Liver (tissue), 9 donors: ENCODE measurements around the gene B4GALT6. TPM values are rescaled to one million over a fixed set of nuclear protein-coding genes. Genes with fewer than 3 reads are reported as not detected.
"Not testable (repeated sequence)": the region's sequence is repeated elsewhere in the genome, so short reads cannot be mapped to it uniquely, and the experiment has no call there.

ENCODE experiments used
- DNase-seq: peaks from one replicate; pipeline ENCODE4 v3.0.0-alpha.2; 2017; ENCODE audit warnings: low spot score
- H3K27ac ChIP-seq, 2 donors: one replicate each; pipeline ENCODE4 v1.7.0; 2013; ENCODE audit warnings: inconsistent platforms in 2 of 2, low read length in 2 of 2, control low read depth in 1 of 2, low read depth in 1 of 2, mild to moderate bottlenecking in 1 of 2
- H3K27me3 ChIP-seq, 4 donors: one replicate each; pipeline versions ENCODE4 v1.6.1 to v1.7.0; 2013; ENCODE audit warnings: low read length in 3 of 4, inconsistent platforms in 1 of 4, mild to moderate bottlenecking in 1 of 4, moderate library complexity in 1 of 4; ENCODE audit not compliant: control insufficient read depth in 4 of 4, insufficient read depth in 4 of 4
- H3K36me3 ChIP-seq, 4 donors: one replicate each; pipeline versions ENCODE4 v1.6.1 to v1.7.0; 2013; ENCODE audit warnings: low read length in 3 of 4, mild to moderate bottlenecking in 3 of 4, low read depth in 1 of 4, moderate library complexity in 1 of 4; ENCODE audit not compliant: control insufficient read depth in 4 of 4, insufficient read depth in 3 of 4
- H3K4me1 ChIP-seq, 4 donors: one replicate each; pipeline versions ENCODE4 v1.6.1 to v1.7.0; 2013; ENCODE audit warnings: low read length in 3 of 4, mild to moderate bottlenecking in 3 of 4, moderate library complexity in 1 of 4; ENCODE audit not compliant: control insufficient read depth in 4 of 4, insufficient read depth in 4 of 4
- H3K4me3 ChIP-seq, 3 donors: one replicate each; pipeline versions ENCODE4 v1.6.1 to v1.7.0; 2013; ENCODE audit warnings: low read length in 3 of 3, control low read depth in 1 of 3, low read depth in 1 of 3, mild to moderate bottlenecking in 1 of 3
- H3K9ac ChIP-seq, 2 donors: one replicate each; pipeline ENCODE4 v1.7.0; 2013; ENCODE audit warnings: low read length in 2 of 2, mild to moderate bottlenecking in 2 of 2, moderate library complexity in 2 of 2, control low read depth in 1 of 2, low read depth in 1 of 2
- H3K9me3 ChIP-seq, 4 donors: one replicate each; pipeline versions ENCODE4 v1.6.1 to v1.7.0; 2013; ENCODE audit warnings: low read length in 3 of 4; ENCODE audit not compliant: control insufficient read depth in 4 of 4
- CTCF ChIP-seq: fragments of 150-350 bp; IDR thresholded peaks from 2 replicates; pipeline ENCODE4 v1.5.1; 2017; ENCODE audit warnings: improper control_type of control experiment, low read depth, low read length; ENCODE audit not compliant: missing input control
- EGR1 ChIP-seq, 2 donors: IDR thresholded peaks; 2 replicates each; pipeline ENCODE4 v1.6.1; 2016 to 2018; ENCODE audit warnings: antibody characterized with exemption in 2 of 2, low read depth in 2 of 2
- FOXA2 ChIP-seq: IDR thresholded peaks from 2 replicates; pipeline ENCODE4 v1.6.1; 2016; ENCODE audit warnings: antibody characterized with exemption
- GABPA ChIP-seq, 2 donors: IDR thresholded peaks in 1 of 2; conservative IDR thresholded peaks in 1 of 2; 2 replicates each; pipeline ENCODE4 v1.6.1; 2016; ENCODE audit warnings: antibody characterized with exemption in 2 of 2, mild to moderate bottlenecking in 1 of 2, moderate library complexity in 1 of 2
- HNF4A ChIP-seq, 2 donors: conservative IDR thresholded peaks; 2 replicates each; pipeline ENCODE4 v1.6.1; 2016; ENCODE audit warnings: antibody characterized with exemption in 2 of 2, mild to moderate bottlenecking in 2 of 2
- HNF4G ChIP-seq: IDR thresholded peaks from 2 replicates; pipeline ENCODE4 v1.6.1; 2016; ENCODE audit warnings: antibody characterized with exemption
- NR2F2 ChIP-seq: IDR thresholded peaks from 2 replicates; pipeline ENCODE4 v1.6.1; 2016; ENCODE audit warnings: antibody characterized with exemption
- RAD21 ChIP-seq, 2 donors: IDR thresholded peaks; 2 replicates each; pipeline ENCODE4 v1.6.1; 2016; ENCODE audit warnings: antibody characterized with exemption in 2 of 2, mild to moderate bottlenecking in 2 of 2
- REST ChIP-seq: IDR thresholded peaks from 2 replicates; pipeline ENCODE4 v1.6.1; 2016; ENCODE audit warnings: antibody characterized with exemption, mild to moderate bottlenecking
- RXRA ChIP-seq, 2 donors: IDR thresholded peaks; 2 replicates each; pipeline ENCODE4 v1.6.1; 2017 to 2018; ENCODE audit warnings: antibody characterized with exemption in 2 of 2, mild to moderate bottlenecking in 1 of 2
- SP1 ChIP-seq: IDR thresholded peaks from 2 replicates; pipeline ENCODE4 v1.6.1; 2018; ENCODE audit warnings: antibody characterized with exemption, mild to moderate bottlenecking
- TAF1 ChIP-seq: conservative IDR thresholded peaks from 2 replicates; pipeline ENCODE4 v1.6.1; 2016; ENCODE audit warnings: antibody characterized with exemption, mild to moderate bottlenecking
- YY1 ChIP-seq: IDR thresholded peaks from 2 replicates; pipeline ENCODE4 v1.6.1; 2016; ENCODE audit warnings: antibody characterized with exemption, mild to moderate bottlenecking
- ZBTB33 ChIP-seq: IDR thresholded peaks from 2 replicates; pipeline ENCODE4 v1.6.1; 2016; ENCODE audit warnings: antibody characterized with exemption
- WGBS: extraction: QIAGEN DNeasy Blood & Tissue Kit; methylation state at CpG from one replicate; pipeline ENCODE4 v1.1.7; 2013; 5-methylcytosine and 5-hydroxymethylcytosine counted together
- polyA plus RNA-seq, 2 donors: library from polyadenylated mRNA; stranded (reverse) in 1 of 2; unstranded in 1 of 2; fragments of 200-250 nt in 1 of 2; fragments of >200 nt in 1 of 2; fragmentation: Nextera tagmentation in 1 of 2; extraction: Ambion mirVana in 1 of 2; gene quantifications; one replicate each; pipeline versions ENCODE4 v1.2.1 to v1.2.3, GENCODE V29; 2013 to 2015
- total RNA-seq, 2 donors: library from RNA; depleted of rRNA; stranded (reverse); fragments of >200 nt; gene quantifications; one replicate each; pipeline ENCODE4 v1.2.3, GENCODE V29; 2014
- donor health status: healthy.
- donor health status: healthy.
- donor health status: healthy.
- donor health status: healthy.
- donor health status: healthy.

Gene B4GALT6
- total and polyA plus RNA-seq, 4 donors: 0.48 to 4.2 (median 0.61) TPM

- H3K27me3 ChIP-seq, H3K9ac ChIP-seq, H3K4me3 ChIP-seq, DNase-seq, H3K4me1 ChIP-seq, H3K27ac ChIP-seq, H3K36me3 ChIP-seq, H3K9me3 ChIP-seq: not testable (repeated sequence)
- 92% methylated on average over 2 of the region's 2 CpGs for WGBS
Observed at GRCh38 chr18:31729196-31729595, 44.8 kb upstream of the B4GALT6 start.

DNA sequence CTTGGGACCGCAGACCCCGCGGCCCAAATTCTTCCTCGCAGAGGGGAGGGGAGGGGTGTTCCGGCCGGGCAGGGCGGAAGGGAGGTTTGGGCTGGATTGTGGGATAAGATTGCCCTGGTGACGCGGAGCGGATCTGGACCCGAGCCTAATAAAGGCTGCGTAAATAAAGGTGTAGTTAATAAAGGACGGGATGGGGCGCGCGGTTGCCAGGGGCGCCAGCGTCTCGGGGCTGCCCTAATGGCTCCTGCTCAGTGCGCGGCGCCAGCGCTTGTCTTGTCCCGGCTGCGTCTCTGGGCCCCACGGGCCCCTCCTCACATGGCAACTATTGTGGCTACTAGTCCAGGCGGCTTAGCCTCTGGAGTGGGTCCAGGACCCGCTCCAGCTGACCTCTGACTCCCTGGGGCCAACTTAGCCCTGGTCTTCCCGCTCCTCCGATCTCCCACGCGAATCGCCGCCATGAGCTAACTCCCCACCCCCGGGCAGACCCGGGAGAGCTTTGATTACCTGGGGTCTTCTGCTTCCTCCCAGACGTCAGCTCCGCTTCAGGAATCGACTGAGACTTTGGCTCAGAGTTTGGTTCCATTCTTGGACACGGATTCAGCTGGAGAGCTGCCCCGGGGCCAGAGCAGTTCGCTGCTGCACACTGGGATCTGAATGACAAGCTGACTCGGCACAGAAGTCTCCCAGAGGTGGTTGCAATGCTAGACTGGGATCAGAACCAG is 39.8 kb upstream of the B4GALT6 start:
- no peak for DNase-seq
- H3K9ac ChIP-seq: peak overlapping the region; percentile 86 to 94

More for the DNA sequence above, 39.8 kb upstream of the B4GALT6 start:
- peak overlapping the region; percentile 73 to 91 for H3K27ac ChIP-seq
- peak overlapping the region; percentile 57 to 81 (median 78) for H3K4me3 ChIP-seq
- peaks cover 0 to 20% (median 3%) of the 10 kb centered on the region in 4 donors for H3K4me1 ChIP-seq
- peaks cover 0 to under 1% (median 0%) of the 10 kb centered on the region in 4 donors for H3K9me3 ChIP-seq
- no peaks in the 10 kb centered on the region for H3K36me3 ChIP-seq
- no peak for TF ChIP-seq FOXA2
- TF ChIP-seq HNF4A (conservative IDR thresholded peaks at IDR 0.05): peak in 1 of 2 donors; percentile 37
- TF ChIP-seq YY1: peak; percentile 88
- TF ChIP-seq GABPA (IDR thresholded peaks at IDR 0.05 in 1 of 2, conservative IDR thresholded peaks at IDR 0.05 in 1 of 2): no peak
- peak in 1 of 2 donors; percentile 43 for TF ChIP-seq RXRA (IDR thresholded peaks at IDR 0.05)
- no peak for TF ChIP-seq EGR1 (IDR thresholded peaks at IDR 0.05; ENCODE audit: low read depth in 2 of 2)
- no peak for TF ChIP-seq ZBTB33
- TF ChIP-seq TAF1: peak; percentile 33
- TF ChIP-seq SP1: peak; percentile 10
- TF ChIP-seq NR2F2: peak; percentile 56
- no peak for TF ChIP-seq HNF4G
- TF ChIP-seq RAD21 (IDR thresholded peaks at IDR 0.05): no peak
- TF ChIP-seq CTCF: no peak
- peak; percentile 45 for TF ChIP-seq REST
- 9% methylated on average over 43 of the region's 43 CpGs for WGBS
- H3K27me3 ChIP-seq: no peaks in the 10 kb centered on the region
